UCSD-AML1 (cell line): ENCODE results near the gene GNAQ.

ENCODE experiments used
- DNase-seq: peaks from one replicate; lab custom pipeline; 2025; ENCODE audit not compliant: unreplicated experiment; lab: John Stamatoyannopoulos, UW

Gene GNAQ

DNA sequence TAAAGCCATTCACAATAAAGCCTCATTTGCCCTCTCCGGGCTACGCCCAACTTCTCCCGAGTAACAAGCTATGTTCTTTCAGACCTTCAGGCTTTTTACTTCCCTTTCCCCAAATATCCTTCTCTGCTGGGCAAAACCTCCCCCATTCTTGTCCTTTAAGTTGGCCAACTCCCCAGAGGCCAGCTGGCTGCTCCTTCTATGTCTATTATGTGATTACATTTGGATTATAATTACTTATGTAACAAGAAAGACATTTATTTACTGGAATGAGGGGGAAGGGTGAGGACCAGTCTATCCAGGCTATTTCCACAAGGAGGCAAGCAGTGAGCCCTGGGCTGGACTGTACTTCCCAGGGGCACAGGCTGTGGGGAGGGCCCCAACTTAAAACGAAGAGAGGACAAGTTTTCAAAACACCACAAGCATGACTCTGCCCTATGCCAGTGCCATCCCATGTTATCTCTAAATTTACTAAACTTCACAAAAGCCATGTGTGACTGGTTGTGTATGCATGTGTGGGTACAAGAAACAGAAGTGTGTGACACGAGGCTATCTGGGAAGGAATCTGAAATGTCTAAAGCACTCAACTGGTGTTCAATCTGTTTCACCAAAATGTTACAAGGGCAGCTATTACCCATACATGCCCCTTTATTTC is 84.5 kb downstream of the GNAQ start:
- no peak for DNase-seq

DNA sequence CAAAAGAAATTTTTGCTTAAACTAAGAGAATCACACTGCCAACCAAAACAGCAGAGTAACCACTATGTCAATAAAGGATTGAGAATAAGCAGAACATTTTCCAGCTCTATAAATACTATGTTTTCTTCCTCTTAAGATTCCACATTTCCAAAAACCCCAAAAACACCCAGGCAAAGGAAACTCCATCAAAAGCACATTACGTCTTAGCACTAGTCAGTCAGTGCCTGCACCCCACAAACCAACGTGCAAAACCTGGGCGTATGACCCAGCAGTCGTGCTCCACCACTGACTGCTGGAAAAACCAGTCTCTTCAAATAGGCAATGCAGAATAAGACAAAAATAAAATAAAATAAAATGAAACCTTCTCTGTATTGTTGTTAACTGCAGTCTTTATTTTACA is 85.3 kb downstream of the GNAQ start:
- no peak for DNase-seq

GRCh38 chr9:77945798-77946197 is 85.8 kb downstream of the GNAQ start:
- DNase-seq: no peak

DNA sequence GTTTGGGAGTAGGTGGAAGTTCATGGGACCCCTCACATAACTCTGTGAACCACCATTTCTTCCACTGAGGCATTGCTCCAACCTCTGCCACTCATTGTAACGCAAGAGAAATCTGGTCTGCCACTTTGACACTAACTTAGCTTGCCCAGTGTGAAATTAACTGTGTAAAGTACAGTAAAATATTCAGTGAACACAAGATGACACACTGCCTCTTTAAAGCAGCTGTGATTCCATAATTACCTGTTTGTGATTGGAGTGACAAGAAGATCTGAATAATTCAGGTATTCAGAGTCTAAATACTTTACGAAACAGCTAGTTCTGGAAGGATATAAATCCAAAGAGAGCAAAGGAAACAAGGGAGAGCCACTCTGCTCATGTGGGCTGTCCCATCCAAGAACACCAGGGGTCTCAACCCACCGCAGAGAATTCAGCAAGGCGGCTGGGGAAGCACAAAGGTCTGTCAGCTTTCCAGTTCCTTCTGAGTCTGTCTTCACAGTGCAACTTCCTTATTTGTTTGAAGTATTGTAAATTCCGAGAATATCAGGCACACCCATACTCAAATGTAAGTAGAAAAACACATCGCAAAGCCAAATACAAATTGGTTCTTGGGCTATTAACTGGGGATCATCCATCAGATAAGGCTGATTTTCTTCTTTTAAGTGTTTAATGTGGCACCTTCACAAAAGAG is 86.9 kb downstream of the GNAQ start:
- peak; percentile 37 for DNase-seq

DNA sequence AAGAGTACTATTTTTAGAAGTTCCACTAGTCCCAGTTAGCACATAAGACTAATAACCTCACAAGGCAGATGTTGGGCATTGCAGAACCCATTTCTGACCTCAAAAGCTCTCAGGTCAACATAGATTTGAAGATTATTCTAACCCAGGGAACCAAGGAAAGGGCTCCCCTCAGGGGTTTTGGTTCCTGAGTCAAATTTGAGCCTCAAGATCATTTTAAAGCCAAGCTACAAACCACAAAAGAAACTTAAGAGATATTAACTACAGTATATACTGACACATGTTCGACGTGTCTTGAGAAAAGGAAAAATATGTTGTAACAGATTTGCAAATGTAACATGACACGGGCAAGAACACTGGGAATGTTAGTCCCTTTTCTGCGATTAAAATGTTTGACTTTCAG is 88.6 kb downstream of the GNAQ start:
- DNase-seq: no peak

DNA sequence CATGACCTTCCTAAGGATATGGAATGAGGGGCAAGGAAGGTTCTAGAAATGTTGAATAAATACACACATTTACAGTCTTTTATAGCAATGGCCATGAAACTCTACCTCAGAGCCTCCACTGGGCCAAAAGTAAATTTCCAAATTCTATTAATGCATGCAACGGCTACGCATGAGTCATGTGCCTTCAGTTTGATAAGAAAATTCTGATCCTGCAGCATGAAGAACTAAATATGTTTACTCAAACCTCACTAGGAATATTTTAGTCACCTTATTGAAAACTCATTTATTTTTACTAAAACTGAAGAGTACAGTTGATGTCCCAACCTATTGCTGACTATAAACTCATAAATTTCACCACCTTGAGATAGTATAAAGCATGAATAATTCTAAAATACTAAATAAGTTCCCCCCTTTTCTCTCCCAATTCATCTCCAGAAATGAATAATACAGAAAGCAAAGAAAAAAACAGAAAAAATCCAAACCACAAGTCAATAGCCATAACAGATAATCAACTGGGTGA is 92.4 kb downstream of the GNAQ start:
- DNase-seq: no peak

GRCh38 chr9:77938163-77938562 is 93.4 kb downstream of the GNAQ start:
- no peak for DNase-seq

- DNase-seq: no peak
These were observed 95.6 kb downstream of the GNAQ start for GRCh38 chr9:77935974-77936373.

DNA sequence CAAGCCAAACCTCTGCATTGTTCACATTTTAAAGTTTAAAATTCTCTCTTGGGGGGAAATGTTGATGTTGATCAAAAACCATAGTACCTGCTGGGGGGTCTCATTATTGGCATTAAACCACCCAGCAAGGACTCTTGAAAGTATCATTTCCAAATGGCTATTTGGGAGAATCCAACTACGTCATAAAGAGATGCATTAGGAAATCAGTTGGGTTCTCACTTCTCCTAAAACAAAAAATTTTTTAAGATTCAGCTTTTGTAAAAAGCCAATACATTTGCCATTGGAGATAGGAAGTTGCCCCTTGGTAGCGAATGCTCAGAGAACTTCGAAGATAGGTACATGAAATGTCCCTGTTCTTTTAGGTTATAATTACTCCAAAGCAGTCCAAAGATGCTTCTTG is 96.4 kb downstream of the GNAQ start:
- no peak for DNase-seq

GRCh38 chr9:77933976-77934375 is 97.6 kb downstream of the GNAQ start:
- DNase-seq: no peak

GRCh38 chr9:77933019-77933418 is 98.6 kb downstream of the GNAQ start:
- no peak for DNase-seq

- no peak for DNase-seq
These were observed 101.7 kb downstream of the GNAQ start for GRCh38 chr9:77929942-77930341.

DNA sequence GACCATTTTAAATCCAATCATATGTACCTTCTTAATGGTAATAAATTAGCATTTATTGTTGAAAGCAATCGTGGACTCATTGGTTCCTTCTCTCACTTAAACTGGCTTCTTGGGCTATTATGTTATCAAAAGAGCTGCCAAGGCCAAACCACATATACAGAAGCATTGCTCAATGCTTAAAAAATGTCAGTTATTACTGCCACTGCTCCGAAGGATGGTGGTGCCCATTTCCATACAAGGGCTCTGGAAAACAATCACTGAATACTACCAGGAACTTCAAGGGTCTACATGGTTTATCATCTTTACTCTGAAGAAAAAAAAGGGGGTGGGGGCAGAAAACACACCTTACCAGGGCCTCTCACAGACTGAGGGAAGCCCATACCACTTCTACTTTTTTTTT is 104.3 kb downstream of the GNAQ start:
- DNase-seq: no peak

DNA sequence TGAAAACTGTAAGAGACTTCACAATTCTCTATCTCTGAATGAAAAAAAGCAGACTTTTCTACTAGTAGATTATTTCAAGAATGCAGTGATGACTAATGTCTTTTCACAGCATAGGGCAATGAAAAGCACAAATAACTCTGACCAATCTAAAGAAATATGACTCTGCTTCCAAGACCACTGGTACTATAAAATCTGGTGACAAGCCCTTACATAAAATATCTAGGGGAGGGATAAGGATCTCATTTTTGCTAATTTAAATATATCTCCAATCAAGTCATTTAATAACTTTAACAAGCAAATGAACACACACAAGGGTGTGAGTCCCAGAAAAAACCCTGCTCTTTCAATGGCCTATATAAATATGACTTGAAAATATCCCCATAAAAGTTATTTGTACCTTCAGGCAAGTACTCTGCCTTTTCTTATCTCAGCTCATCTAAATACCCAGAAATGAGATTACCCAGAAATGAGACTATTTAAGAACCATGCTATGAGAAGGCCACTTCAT is 105.2 kb downstream of the GNAQ start:
- DNase-seq: no peak

GRCh38 chr9:77922591-77922990 is 109.0 kb downstream of the GNAQ start:
- DNase-seq: no peak

DNA sequence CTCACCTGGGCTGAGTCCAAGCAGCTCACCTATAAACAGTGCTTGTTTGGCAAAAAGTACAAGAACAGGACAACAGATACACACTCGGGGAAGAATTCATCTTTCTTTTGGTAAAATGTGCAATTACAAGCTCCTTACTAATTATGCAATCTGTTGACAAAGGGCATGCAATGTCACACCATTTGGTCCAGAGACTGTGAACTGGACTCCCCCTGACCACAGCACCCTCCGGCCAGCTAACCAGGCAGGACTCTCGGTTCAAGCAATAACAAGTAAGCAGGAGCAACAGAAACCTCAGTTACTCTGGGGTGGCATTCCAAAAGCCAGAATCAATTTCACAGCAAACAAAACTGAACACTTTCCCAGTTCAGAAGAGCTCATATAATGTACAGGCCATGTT is 113.8 kb downstream of the GNAQ start:
- no peak for DNase-seq

DNA sequence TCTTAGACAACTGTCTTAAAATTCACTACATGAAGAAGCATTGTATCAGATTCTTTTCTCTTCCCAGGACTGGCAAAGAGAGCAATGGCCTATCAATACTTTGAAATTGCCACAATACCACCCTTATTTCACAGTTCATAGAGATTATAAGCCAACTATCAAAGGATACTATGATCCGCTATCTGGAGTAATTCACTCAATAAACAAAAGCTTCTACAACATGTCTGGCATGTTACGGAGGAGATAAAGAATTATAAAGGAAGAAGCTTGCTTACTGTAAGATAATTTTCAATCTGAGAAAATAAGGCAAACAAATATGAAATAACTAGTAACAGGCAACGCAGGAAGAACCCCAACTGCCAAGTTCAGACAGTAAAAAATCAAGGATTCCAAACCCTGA is 114.8 kb downstream of the GNAQ start:
- DNase-seq: no peak

DNA sequence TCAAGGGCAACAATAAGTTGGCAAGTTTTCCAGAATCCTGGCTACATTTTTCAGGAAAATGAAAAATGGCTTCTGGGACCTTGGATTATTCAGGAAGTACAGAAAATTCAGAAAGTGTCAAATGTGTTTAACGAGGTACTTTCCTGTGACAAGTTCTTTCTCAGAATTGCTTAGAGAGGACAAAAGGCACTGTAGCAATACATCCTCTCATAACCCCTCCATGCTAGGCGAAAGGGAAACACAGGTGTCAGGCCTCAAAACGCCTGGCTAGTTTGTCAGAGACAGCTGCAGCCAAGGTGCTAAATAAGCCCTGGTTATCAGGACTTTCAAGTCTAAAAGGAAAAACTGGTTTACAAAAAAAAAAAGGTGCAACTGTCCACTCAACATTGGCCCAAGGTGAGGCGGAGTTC is 115.2 kb downstream of the GNAQ start:
- DNase-seq: no peak

DNA sequence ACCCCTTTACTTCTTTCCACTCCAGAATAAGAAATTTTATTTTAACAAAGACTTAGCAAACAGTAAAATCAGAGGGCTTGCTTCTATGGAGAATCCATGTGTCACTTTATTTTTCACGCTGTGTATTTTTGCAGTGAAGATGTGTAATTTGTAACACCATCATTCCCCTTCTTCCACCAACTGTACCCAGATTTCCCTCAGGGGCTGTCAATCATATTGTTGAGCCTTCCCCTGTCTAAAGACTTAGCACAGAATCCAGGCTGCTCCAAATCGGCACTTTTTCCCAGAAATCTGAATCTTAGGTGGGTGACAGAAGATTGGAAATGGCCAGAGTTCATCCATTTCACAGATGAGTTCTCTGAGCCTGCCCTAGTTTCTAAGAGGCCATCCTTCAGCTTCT is 115.9 kb downstream of the GNAQ start:
- DNase-seq: no peak

DNA sequence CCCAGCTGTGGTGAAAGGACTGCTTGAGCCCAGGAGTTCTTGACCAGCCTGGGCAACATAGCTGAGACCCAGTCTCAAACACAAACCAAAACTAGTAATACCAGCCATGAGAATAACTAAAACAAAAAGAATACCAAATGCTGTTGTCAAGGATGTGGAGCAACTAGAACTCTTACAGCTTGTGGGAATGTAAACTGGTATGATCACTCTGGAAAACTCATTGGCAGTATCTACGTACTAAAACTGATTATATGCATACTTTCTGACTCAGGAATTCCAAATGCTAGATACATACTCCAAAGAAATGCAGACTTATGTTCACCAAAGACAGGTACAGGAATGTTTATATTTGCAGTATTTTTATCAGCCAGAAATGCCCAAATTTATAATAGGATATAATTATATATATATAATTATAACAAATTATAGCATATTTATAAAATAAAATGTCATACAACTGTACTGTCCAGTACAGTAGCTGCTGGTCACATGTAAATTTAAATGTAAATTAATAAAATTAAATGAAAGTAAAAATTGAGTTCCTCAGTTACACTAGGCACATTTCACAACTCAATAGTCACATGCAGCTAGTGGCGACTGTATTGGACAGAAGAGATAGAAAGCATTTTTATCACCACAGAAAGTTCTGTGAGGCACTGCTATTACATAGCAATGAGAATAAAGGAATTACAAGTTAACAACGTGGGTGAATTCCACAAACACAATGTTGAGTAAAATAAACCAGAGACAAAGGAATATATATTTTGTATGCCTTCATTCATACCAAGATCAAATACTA is 118.5 kb downstream of the GNAQ start:
- DNase-seq: no peak

DNA sequence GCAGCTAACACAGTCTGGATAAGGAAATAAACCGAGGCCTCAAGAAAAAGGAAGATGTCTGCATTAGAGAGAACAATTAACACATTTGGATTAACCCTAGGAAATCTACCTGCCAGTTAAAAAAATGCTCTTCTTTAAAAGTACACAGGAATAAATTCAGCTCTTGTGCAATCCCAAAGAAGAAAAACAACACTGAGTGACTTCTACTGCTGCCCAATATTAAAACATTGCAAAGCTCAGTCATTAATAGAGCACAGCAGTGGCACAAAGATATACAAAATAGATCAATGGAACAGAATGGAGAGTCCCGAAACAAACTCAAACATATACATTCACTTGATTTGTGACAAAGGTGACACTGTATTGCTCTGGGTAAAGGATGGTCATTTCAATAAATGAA is 119.7 kb downstream of the GNAQ start:
- no peak for DNase-seq

DNA sequence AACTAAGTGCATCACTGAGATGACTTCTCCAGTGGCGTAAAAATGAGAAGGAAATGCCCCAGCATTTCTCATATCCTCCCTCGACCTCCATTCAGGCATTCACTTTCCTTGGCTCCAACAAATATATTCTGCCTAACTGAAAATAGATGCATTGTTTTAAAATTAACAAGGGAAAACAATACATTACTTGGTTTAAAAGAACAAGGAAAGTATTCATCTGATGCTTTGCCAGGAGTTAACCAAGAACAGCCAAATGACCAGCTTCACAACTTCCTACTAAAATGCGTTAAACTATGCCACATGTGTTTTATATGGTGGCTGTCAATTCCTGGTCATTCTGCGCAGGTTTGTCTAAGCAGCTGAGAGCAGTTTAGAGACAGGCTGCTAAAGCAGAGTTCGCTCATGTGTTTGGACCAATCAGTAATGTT is 121.4 kb downstream of the GNAQ start:
- DNase-seq: no peak
